GM18526 (cell line): ENCODE results near the gene MTHFSD.

Experiments used
- POLR2A ChIP-seq: IDR thresholded peaks from 3 replicates; pipeline ENCODE4 v1.6.1; 2011; ENCODE audit not compliant: insufficient read length; ENCODE audit errors: extremely low read depth

Gene MTHFSD

DNA sequence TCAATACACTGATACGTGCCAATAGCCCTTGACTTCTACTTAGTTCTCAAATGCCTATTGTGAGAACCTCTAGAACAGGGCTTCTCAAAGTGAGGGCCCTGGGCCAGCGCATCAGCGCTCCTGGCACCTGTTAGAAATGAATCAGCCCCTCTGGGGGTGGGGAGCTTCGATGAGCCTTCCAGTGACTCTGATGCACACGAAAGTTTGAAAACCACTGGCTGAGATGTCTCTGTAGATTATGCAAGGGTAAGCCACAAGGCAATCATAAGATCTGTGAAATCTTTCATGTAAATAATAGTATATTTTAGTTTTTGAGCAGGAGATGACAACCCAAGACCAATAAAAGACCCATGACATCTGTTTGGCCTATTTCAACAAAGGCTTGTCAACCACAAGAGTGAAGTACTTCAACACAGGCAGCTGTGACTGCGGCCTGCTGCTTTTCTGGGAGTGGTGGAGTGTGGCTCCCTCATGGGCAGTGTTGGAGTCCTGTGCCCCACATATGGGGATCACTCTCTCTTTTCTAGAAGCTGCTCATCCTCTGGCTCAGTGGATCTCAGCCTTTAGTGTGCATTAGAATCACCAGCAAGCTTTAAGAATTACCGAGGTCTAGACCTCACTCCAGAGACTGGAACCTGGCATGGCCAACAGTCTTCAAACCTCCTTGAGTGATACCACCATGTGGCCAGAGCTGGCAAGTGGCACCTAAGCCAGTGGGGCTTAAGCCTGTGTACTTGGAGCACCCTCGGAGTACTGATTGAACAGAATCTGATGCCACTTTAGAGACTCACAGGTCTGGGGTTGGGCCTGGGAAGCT is 5.8 kb downstream of the MTHFSD start:
- no peak for TF ChIP-seq POLR2A

DNA sequence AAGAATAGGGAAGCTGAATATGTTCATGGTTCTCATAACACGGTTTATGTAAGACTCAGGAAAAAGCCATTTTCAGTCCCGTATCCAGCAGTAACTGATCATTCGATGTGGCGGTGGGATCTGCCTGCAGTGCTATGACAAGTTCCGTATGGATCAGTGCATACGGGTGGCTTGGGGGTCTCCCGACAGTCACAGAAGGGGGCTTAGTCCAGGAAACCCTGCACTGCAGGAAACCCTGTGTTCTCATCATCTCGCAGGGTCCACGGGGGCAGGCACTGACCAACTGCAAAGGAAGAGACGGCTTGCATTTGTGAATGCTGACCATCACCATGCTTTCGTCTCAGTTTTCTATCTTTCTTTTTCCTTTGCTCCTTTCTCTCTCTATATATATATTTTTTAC is 7.7 kb downstream of the MTHFSD start:
- no peak for TF ChIP-seq POLR2A

DNA sequence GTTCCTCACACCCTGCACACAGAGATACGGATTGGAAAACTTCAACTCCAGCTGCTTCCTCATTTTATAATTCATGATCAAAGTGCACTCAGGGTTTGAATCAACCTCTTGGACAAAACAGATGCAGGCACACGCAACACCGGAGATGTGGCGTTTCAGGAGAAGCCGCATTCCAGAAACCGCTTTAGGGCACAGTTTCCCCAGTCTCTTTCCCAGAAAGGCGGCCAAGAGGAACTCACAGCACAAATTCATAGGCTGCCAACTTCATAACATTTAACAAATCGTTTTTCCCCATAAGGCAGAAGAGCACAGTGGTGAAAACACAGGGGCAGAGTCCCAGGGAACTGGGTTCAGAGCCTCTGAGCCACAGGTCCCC is 8.4 kb downstream of the MTHFSD start:
- TF ChIP-seq POLR2A = no peak

DNA sequence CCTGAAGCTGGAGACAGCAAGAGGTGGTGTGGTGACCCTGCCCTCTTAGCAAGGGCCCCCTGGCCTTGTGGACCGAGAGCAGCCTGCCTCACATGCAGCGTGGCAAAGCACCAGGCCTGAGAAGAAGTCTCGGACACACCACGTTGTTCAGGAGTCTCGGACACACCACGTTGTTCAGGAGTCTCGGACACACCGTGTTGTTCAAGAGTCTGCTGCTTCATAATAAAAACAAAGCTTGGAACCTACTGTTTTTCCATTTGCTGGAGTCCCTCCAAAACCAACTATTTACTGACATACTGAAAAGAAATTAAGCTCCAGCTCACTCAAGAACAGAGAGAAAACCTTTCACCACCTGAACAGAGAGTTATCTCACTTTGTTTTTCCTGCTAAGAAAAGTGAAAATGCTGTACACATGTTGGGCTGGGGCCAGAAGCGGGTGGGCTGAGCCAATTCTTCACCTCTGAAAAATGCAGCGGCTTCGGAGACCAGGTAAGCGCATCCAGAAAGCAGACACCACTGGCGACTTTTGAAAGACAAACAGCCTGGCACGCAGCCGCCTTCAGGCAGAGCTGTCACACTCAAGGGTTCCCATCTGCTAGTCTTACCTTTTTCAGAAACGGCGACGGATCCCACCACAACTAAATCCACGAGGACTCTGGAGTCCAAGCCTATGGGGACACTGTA is 8.9 kb downstream of the MTHFSD start:
- TF ChIP-seq POLR2A = no peak

DNA sequence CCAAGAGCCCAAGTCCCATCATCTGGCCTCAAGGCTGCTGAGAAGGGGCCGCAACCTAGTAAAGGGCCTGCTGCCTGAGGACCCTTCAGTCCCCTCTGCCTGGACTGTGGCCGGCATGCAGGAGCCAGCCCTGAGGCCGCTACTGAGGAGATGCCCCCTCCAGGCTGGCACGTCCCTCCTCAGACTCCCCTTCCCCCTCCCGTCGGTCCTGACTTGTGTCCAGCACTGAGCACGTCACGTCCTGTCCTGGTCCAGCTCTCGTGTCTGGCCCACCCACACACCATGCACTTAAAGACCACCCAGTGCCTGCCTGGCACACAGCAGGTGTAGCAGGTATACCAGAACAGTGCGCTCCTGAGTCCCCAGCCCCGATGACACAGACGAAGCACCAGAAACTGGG is 9.6 kb downstream of the MTHFSD start:
- TF ChIP-seq POLR2A = no peak

DNA sequence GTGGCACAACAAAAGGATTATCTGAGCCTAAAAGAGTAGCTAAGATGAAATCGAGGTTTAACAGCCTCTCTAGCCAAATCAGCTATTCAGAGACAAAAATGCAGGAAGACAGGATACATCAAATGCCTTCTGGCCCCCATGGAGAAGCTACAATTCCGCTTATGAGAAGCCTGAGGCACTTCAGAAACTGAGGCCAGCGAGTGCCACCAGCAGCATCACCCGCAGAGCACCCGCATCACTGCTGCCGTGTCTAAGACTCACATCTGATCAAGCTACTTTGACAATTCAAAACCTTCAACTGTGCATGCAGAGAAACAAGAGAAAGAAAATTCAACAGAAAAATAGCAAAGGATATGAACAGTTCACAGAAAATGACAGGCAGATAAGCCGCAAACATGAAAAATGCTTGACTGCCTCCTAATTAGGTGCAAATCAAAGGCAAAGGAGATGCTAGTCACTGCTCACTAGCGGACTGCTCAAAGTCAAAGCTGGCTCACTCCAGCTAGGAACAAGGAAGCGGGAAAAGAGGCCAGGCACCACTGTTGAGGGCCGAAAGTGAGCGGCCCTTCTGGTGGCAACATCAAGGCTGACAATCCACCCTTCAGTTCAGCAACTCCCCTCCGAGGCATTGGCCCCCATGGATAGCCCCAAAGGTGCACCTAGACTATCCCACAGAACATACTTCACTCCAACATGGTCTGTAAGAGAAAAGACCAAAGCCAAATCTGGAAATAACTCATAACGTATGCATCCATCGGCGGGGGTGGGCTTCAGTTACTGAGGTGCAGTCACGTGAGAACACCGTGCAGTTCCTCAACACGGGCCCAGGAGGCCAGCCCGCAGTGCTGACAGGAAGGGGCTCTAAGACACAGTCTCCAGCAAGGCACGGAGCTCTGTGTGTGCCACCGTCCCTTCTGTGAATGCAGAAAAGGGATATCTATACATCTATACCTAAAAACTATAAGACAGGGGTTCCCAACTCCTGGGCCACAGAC is 12.0 kb downstream of the MTHFSD start:
- no peak for TF ChIP-seq POLR2A

DNA sequence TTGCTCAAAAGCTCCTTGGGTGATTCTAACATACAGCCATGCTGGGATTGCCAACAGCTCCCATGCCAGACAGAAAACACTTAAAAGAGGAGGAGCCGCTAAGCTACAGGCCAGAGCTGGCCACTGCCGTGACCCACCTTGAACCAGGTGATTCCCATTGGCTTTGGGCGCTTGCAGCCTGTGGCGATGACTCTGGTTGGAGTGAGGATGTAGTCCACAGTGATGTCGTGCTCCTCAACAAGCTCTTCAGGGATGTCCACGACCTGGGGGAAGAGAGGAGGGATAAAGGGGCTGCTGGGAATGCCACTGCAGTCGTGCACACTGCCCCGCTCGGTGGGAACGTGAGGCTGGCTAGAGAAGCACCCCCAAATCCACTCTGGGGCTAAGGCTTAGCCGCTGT is 13.5 kb downstream of the MTHFSD start:
- no peak for TF ChIP-seq POLR2A

DNA sequence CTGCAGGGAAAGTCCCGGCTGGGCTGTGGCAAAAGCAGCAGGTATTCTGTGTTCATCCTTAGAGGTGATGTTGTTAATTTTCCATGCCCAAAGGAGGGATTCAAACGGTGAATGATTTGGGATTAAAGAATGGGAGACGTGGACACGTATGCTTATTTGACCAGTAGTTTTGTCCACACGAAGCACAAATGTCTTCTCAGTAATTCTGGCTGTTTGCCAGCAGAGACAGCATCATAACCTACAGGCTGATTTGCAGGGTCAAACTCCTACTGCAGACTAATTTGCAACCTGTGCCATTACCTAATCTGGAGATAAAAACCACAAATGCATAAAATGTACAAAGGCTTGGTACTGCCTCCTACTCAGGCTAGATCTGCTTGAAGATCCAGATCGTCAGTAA is 14.1 kb downstream of the MTHFSD start:
- no peak for TF ChIP-seq POLR2A

DNA sequence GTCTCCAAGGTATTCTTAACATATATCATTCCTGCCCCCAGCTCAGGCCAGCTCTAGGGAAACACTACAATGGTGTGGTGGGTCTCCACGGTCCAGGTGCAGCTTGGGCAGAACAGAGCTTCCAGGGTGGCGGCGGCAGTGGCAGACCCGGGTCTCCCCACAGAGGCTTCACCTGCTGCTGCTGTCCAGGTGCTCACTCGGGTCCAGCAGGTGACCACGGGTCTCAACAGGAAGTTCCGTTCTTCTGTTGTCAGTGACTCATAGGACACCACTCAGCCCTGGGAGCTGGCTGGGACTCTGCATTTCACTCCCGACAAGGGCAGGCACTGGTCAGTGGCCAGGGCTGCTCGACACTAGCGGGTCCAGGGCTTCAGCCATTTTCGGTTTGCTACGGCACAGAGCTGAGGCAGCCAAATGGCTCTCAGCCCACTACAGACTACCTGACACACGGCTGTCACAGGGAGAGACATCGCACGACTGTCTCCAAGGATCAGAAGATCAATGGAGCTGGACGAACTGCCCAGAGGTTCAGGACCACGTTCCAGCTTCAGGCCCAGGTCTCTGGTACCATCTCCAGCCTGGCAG is 16.7 kb downstream of the MTHFSD start:
- no peak for TF ChIP-seq POLR2A

DNA sequence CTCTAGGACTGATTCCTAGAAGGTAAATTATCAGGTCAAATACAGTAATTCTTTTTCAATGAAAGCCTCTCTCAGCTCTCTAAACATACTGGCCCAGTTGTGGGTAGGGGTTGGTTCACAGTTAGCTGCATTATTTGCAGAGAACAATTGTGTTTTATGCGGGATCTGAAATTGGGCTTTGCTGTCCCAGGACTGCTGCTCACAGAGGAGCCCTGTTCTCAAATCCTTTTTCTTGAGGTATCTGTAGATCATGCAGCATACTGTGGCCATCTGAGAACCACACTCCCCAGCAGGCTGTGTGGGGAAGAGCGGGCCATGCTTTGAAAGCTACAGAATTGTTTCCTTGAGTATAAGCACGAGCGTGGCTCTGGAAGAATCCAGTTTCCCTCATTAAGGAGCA is 17.5 kb downstream of the MTHFSD start:
- no peak for TF ChIP-seq POLR2A

DNA sequence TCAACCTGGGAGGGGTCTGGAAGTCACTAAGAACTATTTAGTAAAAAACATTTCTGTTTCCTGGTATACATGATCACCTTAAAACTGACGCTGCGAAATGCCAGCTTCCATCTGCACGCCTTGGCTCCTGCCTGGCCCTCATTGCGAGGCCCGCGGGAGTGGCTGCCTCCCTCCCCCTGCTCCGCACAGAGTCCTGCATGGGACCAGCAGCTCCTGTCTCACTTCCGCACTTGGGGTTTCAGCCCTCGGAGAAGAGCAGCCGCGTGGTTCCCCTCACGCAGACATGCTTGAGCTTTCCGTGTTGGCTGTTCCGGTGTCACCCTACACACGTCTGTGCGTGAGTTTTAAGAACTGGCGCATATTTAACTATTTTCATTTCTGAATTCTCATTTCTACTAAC is 18.4 kb downstream of the MTHFSD start:
- no peak for TF ChIP-seq POLR2A

DNA sequence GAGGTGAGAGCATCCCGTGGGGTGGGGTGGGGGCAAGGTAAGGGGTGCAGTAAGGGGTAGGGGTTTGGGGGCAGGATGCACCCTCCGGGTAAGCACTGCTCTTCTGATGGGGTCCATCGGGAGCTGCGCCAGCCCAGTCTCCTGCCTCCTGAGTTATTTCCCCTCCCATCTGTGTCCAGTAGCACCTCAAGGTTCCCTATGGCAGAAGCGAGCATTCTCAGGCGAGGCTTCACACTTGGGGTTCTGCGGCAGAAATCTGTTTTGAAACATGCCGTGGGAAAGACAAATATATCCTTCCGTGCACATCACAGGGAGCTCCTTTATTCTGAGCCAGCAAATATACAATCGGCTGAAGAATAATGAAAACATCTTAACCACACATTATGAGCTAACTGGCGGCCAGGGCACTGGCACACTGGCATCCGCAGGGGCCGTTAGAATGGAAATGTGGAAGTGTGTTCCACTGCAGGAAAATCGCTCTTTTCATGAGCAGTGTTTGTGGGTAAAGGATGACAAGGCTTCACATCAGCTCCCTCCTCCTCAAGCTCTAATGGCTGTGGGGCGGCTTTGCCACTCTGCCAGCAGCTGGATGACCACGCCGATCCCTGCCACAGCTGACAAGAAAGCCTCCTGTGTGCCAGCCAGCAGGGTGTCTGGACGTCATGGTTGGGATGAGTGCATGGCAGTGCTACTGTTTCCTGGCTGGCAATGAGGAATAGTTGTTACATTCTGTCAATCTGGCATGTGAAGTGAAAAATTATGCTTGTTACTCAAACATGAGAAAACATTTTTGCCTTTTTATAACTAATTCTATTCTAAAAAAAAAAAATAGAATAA is 20.0 kb downstream of the MTHFSD start:
- no peak for TF ChIP-seq POLR2A

DNA sequence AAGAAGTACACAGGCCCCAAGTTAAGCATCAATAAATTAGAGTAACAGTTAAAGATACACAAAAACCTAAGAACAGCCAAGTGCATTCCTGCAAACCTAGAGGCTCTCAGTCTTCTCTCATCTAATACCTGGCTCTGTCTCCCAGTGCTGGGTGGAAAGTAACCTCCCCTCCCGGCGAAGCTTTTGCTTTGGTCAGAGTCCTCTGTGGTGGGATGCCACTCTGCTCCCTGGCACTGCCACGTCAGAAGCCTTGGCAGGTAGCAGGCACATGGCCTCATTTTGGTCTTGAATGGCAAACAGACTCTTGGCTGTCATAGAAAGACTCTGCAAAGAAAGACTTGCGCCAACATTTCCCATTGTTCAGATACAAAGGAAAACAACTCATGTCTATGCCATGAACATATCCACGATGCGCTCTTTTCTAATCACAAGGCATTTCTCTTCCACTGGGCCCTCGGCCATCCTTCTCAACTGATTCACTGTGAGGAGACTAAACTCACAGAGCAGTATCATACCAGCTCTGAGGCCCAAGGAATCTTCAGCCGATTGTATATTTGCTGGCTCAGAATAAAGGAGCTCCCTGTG is 21.2 kb downstream of the MTHFSD start:
- no peak for TF ChIP-seq POLR2A

DNA sequence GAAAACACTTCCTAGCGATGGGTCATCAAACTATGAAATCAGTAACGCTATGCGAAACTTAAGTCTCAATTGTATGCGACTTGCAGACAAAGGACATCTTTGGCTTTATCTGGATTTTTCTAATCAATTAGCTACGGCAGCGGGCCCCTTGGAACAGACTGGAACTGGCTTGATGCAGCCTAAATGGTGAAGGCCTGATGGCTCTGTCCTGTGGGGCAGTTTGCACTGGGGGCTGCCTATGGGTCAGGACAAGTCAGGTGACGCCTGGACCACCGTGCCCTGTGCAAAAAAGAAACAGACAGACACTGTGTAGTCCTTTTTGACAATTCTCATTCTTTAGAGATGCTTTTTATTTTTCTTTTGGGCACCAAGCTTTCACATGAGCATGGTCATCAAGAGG is 22.0 kb downstream of the MTHFSD start:
- no peak for TF ChIP-seq POLR2A

DNA sequence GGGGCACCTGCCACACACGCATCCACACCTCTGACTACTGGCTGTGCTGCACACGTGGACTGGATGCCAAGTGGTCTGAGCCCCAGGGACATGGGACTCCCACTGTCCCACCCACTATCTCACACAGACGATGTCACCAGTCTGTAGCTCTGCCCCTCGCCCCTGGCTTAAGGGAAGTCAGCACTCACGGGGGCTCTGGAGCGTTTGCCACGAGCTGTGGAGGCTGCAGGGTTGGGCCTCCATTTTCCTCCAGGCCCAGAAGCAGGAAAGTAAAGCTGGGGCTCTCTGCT is 22.6 kb downstream of the MTHFSD start:
- no peak for TF ChIP-seq POLR2A
